ENCODE data around the gene SLC12A6.
"Not testable (repeated sequence)": the region's sequence is repeated elsewhere in the genome, so short reads cannot be mapped to it uniquely, and the experiment has no call there.

SLC12A6 gene

DNA sequence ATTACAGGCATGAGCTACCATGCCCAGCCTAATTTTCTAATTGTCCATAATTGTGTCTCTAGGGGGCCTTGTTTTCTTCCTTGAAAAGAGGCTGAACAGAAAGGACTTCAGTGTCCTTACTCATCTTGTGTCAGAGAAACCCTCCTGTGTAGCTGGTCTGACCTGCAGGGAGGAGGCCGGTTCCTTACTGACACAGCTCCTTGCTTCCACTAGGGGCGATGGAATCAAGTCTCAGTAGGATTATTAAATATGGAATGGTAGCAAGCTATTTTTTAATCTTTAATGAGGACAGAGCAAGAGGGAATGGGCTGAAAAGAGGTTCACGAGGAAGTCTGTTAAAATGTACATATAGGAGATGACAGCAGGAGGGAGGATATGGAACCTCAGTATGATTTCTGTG, 20.8 kb upstream of the SLC12A6 start:
- DNase-seq (ENCODE audit: low spot score): no peak

DNA sequence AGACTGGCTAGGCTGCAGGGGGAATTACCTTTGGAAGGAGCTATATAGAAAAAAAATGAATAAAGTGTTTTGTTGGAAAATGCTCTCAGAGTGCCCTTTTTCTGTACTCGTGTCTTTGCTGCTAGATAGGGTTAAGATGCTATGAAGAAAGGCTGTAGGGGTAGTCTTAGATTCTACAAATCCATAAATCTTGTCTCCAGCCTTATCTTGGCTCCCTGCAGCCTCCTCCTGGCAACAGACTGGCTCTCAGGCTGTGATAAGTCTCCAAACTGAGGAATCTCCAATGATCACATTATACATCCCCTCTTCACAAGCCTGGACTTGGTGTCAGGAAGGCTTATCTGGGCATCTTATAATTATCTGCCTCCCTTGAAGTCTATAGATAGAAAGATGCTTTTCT, 20.1 kb upstream of the SLC12A6 start:
- no peak for DNase-seq (ENCODE audit: low spot score)

DNA sequence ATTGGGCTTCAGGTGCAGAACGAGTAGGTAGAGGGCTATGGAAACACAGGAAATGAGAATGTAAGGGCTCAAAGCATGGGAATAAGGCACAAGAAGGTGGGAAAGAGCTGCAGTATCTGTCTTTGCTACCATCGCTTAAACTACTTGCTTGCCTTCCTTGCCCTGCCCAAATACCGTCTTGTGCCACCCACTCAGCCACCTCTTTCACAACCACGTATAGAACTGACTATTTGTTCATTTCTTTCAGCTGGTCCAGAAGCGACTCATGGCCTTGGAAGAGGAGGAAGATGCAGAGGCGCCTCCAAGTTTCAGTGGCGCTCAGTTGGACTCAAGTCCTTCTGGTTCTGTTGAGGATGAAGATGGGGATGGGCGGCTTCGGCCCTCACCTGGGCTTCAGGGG, 17.7 kb upstream of the SLC12A6 start:
- no peak for DNase-seq (ENCODE audit: low spot score)

DNA sequence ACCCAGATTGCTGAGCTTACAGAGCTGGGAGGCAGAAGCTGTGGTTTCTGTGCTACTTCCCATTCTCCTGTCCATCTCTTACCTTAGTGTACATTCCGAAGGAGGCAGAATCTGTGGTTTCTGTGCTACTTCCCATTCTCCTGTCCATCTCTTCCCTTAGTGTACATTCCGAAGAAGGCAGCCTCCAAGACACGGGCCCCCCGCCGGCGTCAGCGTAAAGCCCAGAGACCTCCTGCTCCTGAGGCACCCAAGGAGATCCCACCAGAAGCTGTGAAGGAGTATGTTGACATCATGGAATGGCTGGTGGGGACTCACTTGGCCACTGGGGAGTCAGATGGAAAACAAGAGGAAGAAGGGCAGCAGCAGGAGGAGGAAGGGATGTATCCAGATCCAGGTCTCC, 16.7 kb upstream of the SLC12A6 start:
- no peak for DNase-seq (ENCODE audit: low spot score)

DNA sequence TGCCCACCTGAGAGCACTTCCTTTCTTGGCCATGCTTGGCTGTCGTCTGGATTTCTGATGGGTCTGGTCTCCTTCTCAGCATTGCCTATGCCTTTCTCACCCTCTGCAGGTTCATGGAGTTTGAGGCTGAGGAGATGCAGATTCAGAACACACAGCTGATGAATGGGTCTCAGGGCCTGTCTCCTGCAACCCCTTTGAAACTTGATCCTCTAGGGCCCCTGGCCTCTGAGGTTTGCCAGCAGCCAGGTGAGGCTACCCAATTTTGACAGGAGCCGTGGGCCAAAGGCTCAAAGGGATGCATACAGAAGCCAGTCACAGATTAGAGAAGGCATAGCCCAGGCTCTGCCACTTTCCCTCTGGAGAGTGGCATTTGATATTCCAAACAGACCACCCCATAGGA, 16.0 kb upstream of the SLC12A6 start:
- DNase-seq (ENCODE audit: low spot score): no peak

DNA sequence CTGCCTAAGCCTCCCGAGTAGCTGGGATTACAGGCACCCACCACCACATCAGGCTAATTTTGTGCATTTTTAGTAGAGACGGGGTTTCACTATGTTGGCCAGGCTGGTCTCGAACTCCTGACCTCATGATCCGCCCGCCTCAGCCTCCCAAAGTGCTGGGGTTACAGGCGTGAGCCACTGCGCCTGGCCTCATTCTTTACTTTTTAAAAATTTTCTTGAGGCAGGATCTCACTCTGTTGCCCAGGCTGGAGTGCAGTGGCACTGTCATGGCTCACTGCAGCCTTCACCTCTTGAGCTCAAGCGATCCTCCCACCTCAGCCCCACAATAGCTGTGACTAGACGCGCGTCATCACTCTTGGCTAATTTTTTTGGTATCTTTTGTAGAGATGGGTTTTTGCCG, 15.4 kb upstream of the SLC12A6 start:
- DNase-seq (ENCODE audit: low spot score): not testable (repeated sequence)

DNA sequence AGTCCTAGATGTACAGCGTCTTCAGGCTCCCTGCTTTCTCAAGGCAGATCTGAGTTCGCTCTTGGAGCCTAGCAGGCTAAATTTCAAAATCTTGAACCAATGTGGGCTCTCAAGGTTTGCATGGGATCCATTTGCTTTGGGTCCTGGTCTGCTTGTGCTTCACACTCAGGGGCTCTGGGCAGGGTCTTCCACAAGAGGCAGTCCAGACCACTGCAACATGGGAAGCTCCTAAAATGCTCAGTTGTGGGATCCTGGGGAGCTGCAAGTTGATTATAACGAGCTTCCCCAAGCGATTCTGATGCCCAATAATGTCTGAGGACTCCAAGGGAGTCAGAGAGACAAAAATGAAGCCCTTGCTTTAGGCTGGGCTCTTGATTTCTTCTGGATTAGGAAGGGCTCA, 12.2 kb upstream of the SLC12A6 start:
- DNase-seq (ENCODE audit: low spot score): no peak

DNA sequence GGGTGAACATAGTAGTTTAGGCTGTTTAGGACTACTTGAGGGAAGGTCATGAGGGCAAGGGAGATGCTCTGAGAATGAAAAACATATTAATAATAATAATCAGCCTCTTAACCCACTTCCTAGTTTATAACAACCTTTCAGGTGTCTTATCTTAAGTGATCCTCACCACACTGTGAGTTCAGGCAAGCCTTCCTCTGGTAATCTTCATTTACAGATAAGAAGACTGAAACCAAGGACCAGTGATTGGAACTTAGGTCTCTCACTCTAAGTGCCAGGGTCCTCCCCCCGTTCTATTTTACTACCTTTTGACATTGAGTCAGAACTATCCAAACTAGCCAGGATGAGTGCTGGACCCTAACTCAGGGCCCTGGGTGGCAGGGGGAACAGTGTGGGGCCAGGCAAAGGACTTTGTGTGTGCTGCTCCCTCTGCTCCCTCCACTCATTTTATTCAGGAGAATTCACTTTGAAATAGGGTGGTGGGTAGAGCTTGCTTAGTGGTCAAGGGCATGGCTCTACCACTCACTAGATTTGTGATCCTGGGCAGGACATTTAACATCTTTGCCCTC, 11.2 kb upstream of the SLC12A6 start:
- DNase-seq (ENCODE audit: low spot score): no peak

DNA sequence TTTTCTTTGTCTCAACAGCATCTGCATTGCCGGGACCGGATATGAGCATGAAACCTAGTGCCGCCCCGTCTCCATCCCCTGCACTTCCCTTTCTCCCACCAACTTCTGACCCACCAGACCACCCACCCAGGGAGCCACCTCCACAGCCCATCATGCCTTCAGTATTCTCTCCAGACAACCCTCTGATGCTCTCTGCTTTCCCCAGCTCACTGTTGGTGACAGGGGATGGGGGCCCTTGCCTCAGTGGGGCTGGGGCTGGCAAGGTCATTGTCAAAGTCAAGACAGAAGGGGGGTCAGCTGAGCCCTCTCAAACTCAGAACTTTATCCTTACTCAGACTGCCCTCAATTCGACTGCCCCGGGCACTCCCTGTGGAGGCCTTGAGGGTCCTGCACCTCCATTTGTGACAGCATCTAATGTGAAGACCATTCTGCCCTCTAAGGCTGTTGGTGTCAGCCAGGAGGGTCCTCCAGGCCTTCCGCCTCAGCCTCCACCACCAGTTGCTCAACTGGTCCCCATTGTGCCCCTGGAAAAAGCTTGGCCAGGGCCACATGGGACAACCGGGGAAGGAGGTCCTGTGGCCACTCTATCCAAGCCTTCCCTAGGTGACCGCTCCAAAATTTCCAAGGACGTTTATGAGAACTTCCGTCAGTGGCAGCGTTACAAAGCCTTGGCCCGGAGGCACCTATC, 10.5 kb upstream of the SLC12A6 start:
- DNase-seq (ENCODE audit: low spot score): no peak

DNA sequence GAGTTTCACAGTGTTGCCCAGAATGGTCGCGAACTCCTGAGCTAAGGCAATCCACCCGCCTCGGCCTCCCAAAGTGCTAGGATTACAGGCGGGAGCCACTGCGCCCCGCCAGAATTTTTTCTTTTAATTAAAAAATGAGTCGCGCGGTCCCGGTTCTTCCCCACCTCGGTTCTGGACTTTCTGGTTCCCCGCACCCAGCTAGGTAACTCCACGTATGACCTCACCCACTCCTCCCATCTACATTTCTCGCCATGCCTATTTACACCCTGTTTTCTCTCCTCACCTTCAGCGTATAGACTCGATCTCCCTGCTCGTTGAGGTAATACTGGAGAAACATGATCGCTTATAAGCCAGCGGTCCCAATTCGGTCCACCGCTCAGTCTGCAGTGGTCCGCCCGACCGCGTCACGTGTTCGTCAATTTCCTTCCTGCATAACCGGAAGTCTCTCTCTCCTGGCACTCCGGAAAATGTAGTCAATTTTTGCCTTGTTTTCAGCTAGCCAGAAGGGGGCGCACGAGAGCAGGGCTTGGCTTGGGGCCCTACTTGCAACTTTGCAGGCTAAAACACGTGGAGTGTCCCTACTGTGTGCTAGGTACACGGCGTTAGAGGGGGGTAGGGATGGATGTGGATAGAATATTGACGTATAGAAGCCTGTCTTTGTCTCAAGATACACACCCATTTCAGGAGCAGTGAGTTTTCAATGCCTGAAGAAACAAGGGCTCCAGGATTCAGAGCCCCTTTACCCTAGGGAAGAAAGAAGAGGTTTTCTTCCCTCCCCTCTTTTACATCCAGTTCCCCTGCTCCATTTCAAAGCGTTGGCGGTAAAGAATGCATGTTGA, 5.4 kb upstream of the SLC12A6 start, which contains the start of the genes NOP10 and NUTM1:
Gene NOP10 (minus strand): TSS at position 400 of the 839 bp plus-strand sequence. CDS start 63 bp downstream, at position 337.
Gene NUTM1 (plus strand): TSS at position 579 of the 839 bp plus-strand sequence. CDS start 382 bp downstream, outside the sequence.
- peak; percentile 90 for DNase-seq (ENCODE audit: low spot score)

DNA sequence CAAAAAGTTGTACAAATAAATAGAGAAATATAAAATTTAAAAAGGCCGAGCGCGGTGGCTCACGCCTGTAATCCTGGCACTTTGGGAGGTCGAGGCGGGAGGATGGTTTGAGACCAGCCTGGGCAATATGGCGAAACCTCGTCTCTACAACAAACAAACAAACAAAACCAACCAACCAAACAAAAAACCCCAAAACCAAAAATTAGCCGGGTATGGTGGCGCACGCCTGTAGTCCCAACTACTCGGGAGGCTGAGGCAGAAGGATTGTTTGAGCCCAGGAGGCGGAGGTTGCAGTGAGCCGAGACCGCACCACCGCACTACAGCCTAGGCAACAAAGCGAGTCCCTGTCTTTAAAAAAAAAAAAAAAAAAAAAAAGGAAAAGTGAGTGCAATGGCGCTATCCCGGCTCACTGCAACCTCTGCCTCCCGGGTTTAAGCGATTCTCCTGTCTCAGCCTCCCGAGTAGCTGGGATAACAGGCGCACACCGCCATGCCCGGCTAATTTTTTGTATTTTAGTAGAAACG, 4.7 kb upstream of the SLC12A6 start:
- not testable (repeated sequence) for DNase-seq (ENCODE audit: low spot score)

DNA sequence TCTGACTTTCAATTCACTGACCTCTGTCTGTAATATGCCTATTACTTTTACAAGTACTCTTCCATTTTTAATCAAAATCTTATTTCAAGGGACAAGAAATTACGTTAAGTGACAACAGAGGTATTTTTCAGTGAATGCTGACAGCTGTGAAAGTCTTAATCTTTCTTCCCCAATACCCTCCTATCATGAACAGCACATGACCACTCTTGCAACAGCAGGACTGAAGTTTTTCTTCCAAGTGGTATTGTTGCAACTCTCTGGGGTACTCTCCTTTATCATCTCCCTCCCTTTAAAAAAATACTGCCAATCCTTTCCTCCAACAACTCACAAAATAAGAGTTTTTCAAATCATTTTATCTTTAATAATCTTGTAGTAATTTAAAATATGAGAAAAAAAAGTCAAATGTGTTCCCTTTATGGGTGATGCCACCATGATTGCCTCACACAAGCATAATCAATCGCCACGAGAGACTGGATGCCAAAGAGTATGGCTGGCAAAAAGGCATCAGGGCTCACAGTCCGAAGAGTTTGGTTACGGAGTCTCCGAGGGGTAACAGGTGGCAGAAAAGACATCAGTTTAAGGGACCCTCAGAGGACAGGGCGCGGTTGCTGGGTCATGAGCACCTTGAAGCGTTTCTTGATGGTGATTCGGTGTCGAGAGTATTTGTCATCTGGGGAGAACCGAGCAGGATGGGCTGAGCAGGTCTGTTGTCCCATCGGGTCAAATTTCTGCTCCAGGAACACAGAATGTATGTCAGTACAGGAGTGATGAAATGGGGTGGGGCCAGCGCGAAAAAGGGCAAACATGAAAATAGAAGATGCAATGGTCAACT, 4.0 kb upstream of the SLC12A6 start:
- no peak for DNase-seq (ENCODE audit: low spot score)

DNA sequence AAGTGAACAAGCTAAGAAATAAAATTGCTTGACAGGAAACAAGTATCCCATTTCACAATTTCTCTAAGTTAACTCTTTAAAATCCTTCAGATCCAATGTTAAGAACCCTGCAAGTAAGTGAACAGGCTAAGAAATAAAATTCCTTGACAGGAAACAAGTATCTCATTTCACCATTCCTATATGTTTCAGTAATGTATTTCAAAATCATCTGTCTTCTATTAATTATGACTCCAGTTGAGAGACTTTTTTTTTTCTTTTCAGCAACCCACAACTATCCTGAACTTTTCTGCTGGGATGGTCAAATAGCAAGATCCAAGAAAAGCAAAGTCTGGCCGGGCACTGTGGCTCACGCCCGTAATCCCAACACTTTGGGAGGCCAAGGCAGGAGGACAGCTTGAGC, 2.4 kb upstream of the SLC12A6 start:
- DNase-seq (ENCODE audit: low spot score): no peak

DNA sequence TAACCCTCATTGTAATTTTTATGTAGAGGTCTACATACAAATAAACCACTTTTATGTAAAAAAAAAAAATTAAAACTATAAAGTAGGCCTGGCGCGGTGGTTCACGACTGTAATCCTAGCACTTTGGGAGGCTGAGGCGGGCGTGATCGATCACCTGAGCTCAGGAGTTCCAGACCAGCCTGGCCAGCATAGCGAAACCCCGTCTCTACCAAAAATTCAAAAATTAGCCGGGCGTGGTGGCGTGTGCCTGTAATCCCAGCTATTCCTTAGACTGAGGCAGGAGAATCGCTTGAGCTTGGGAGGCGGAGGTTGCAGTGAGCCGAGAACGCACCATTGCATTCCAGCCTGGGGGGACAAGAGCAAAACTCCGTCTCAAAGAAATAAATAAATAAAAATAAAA, 766 bp upstream of the SLC12A6 start:
- DNase-seq (ENCODE audit: low spot score): no peak

DNA sequence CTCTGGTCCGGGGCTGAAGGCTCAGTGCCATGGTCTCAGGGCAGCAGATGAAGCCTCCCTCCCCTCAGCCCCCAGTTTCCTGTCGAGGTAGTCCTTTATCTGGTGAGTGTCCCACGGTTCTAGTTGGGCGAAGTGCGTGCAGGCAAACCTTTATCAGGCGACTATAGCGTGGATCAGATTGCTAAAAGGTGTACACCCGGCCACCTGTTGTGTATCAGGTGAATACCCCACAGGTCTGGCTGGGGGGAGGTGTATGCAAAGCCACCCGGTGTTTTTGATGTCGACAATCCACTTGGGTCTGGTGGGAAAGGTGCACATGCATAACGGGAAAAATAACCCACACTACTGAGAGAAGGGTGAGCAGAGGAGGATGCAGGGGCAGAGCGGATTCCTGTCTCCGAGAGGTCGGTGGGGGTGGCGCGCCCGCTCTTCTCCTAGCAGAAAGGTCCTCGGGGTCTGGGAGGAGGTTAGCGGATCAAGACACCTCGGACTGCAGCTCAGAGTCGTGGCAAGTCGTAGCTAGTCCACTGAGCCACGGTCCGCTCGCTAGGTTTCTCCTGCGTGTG, 507 bp downstream of the SLC12A6 start:
- no peak for DNase-seq (ENCODE audit: low spot score)

DNA sequence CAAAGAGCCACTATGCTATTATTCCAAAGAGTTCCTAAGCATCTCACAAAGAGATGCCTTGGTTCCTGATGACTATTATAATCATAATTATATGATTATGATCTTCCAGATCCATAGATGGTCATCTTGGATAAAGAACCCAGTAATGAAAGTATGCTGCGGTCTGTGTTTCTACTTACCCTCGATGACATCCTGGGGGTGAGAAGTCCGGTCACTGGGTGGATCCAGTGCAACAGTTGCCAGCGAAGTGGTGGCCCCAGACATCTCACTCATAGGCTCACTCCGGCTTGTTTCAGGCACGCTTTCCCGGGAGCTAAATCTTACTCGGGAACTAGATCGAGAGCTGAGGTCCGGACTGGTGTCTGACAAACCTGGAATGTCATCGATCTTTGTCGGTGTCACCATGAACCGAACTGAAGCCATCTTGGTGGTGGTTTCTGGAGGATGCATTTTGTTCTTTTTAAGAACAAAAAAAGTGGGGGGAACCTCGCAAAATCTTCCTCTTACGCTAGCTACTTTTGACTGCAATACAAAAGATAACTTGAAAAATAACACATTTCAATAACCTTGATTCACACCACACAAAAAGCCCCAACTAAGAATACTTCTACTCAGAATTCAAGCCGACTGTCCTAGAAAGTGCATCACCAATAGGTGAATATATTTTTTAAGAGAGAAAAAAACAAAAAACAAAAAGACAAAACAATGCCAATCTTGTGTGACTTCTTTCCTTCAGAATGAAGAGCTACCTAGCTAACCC, 1.2 kb downstream of the SLC12A6 start:
- no peak for DNase-seq (ENCODE audit: low spot score)

DNA sequence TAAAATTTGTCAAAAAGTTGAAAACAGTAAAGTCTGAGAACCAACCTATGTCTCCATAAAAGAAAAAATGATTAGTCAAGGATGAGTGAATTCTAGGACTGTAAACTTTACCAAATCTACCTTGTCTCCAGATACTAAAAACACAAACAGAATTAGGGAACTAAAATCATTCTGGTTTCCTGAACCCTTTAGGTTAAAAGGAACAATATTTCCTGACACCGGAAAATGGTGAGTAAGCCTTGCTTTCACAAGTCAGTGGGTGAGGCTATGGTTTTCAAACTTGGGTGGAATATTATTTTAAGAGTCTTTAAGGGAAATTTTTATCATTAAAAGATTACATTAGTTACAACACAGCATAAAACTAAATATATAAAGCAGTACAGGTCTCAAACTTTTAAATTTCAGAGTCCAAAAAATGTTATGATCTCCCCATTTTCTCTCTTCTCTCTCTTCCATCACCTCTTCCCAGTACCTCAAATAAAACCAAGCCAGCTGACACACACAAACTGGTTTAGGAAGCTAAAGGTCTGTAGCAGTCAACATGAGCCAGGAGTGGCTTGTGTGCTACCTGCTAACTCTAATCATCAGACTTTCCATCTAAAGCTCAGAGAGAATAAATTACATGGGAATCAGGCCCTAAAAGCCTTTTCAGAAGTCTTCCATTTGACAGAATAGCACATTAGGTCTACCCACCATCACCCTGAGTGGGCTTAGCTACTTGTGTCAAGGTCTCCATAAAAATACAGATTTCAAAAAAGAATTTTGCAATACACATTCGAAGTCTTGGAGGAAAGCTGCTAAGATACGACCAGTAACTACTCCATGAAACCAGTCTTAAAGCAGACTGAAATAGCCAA, 2.2 kb downstream of the SLC12A6 start:
- no peak for DNase-seq (ENCODE audit: low spot score)

DNA sequence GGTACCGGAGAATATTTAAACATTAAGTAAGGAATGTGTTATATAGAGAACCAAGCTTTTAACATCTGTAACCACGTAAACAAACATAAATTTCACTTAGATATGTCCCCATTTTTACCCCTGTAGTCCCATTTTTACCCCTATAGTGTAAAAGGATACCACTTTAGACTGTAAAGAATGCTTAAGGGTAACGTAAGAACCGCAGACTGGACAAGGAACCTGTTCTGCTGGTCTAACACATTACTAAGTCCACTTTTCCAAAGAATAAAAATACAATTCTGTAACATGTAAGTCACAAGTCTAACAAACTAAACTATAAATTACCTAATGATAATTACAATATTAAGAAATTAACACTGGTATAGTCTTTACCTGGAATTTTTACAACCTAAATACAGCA, 2.9 kb downstream of the SLC12A6 start:
- DNase-seq (ENCODE audit: low spot score): no peak

DNA sequence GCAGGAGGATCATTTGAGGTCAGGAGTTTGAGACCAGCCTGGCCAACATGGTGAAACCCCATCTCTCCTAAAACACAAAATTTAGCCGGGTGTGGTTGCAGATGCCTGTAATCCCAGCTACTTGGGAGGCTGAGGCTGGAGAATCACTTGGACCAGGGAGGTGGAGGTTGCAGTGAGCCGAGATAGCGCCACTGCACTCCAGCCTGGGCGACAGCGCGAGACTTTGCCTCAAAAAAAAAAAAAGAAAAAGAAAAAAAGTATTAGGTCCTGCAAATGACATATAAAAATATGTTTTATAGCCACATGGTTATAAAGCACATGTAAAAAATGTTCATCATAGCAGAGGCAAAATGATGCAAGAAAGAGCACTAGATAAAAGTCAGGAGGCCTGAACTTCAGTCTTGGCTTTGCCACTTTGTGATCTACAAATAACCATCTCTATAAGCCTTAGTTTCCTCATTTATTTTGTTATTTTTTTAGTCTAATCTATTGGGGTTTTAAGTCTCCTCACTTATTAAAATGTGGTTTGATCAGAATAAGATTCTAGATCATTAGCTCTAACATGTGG, 4.9 kb downstream of the SLC12A6 start:
- no peak for DNase-seq (ENCODE audit: low spot score)

Data from SK-N-DZ (cell line).